ENCODE results near the gene TMEM202.
"Not testable (repeated sequence)": the region's sequence is repeated elsewhere in the genome, so short reads cannot be mapped to it uniquely, and the experiment has no call there.

The TMEM202 gene

GRCh38 chr15:72397796-72398588 lies at the start of gene TMEM202:
TSS of gene TMEM202 (plus strand) at chr15:72398305. CDS start at chr15:72398327, 22 bp downstream.
- DNase-seq, result no peak

- DNase-seq, result no peak
Measured at GRCh38 chr15:72353266-72353665, 44.8 kb upstream of the TMEM202 start.

- no peak for DNase-seq
Measured at GRCh38 chr15:72354496-72354895, 43.6 kb upstream of the TMEM202 start.

GRCh38 chr15:72358121-72358520 lies 40.0 kb upstream of the TMEM202 start:
- no peak for DNase-seq

GRCh38 chr15:72358650-72359171 lies 39.4 kb upstream of the TMEM202 start:
- no peak for DNase-seq

GRCh38 chr15:72361176-72361575 lies 36.9 kb upstream of the TMEM202 start:
- no peak for DNase-seq

GRCh38 chr15:72365844-72366243 lies 32.3 kb upstream of the TMEM202 start:
- no peak for DNase-seq

- DNase-seq, result no peak
Measured at GRCh38 chr15:72368325-72368724, 29.8 kb upstream of the TMEM202 start.

GRCh38 chr15:72368899-72369298 lies 29.2 kb upstream of the TMEM202 start:
- DNase-seq, result no peak

GRCh38 chr15:72369964-72370363 lies 28.1 kb upstream of the TMEM202 start:
- no peak for DNase-seq

GRCh38 chr15:72372361-72372760 lies 25.7 kb upstream of the TMEM202 start:
- DNase-seq, result no peak

- no peak for DNase-seq
Measured at GRCh38 chr15:72375501-72375845, 22.6 kb upstream of the TMEM202 start.

GRCh38 chr15:72375846-72376581 lies 22.1 kb upstream of the TMEM202 start, which contains the start of gene HEXA:
TSS of gene HEXA (minus strand) at chr15:72376014. CDS start at chr15:72375972, 42 bp downstream.
- peak; percentile 98 to 99 for DNase-seq

GRCh38 chr15:72377331-72377730 lies 20.8 kb upstream of the TMEM202 start:
- DNase-seq, result no peak

GRCh38 chr15:72379106-72379505 lies 19.0 kb upstream of the TMEM202 start:
- not testable (repeated sequence) for DNase-seq

GRCh38 chr15:72379856-72380430 lies 18.2 kb upstream of the TMEM202 start:
- DNase-seq, result no peak

GRCh38 chr15:72380743-72381142 lies 17.4 kb upstream of the TMEM202 start:
- DNase-seq, result no peak

- DNase-seq, result no peak
Measured at GRCh38 chr15:72382146-72382545, 16.0 kb upstream of the TMEM202 start.

- no peak for DNase-seq
Measured at GRCh38 chr15:72387741-72388140, 10.4 kb upstream of the TMEM202 start.

- DNase-seq, result no peak
Measured at GRCh38 chr15:72389231-72389630, 8.9 kb upstream of the TMEM202 start.

GRCh38 chr15:72396331-72396730 lies 1.8 kb upstream of the TMEM202 start:
- not testable (repeated sequence) for DNase-seq

- no peak for DNase-seq
Measured at GRCh38 chr15:72398648-72399047, 543 bp downstream of the TMEM202 start.

- DNase-seq, result no peak
Measured at GRCh38 chr15:72402726-72403125, 4.6 kb downstream of the TMEM202 start.

- DNase-seq, result no peak
Measured at GRCh38 chr15:72404356-72404755, 6.3 kb downstream of the TMEM202 start.

All from stimulated activated CD4-positive, alpha-beta T cell treated with anti-CD3 and anti-CD28 coated beads, Interleukin-2, amount 100 ng/mL, for 48 hours (primary cell).